Measurements from ENCODE around the gene GPC6.

Gene GPC6

GRCh38 chr13:93984876-93985275, 758.3 kb downstream of the GPC6 start:
- Histone ChIP-seq H3K4me1 (ENCODE audit: insufficient read depth, poor library complexity, severe bottlenecking) (no peaks in the 10 kb centered on the region), H3K27me3 (ENCODE audit: insufficient read depth, poor library complexity, severe bottlenecking) (no peaks in the 10 kb centered on the region), H3K9me3 (ENCODE audit: severe bottlenecking) (no peaks in the 10 kb centered on the region), H3K4me3 (ENCODE audit: severe bottlenecking) (no peak overlapping the region), H3K36me3 (ENCODE audit: low read depth) (no peaks in the 10 kb centered on the region), H3K27ac (ENCODE audit: poor library complexity, severe bottlenecking) (no peak overlapping the region)
- TF ChIP-seq CTCF (IDR thresholded peaks at IDR 0.05; ENCODE audit: poor library complexity, severe bottlenecking), result no peak
- ATAC-seq (ENCODE audit: low read depth), result no peak
- no peak for DNase-seq (ENCODE audit: low spot score)

- Histone ChIP-seq H3K36me3 (ENCODE audit: low read depth) (no peaks in the 10 kb centered on the region), H3K27me3 (ENCODE audit: insufficient read depth, poor library complexity, severe bottlenecking) (no peaks in the 10 kb centered on the region), H3K4me3 (ENCODE audit: severe bottlenecking) (no peak overlapping the region), H3K27ac (ENCODE audit: poor library complexity, severe bottlenecking) (no peak overlapping the region), H3K9me3 (ENCODE audit: severe bottlenecking) (no peaks in the 10 kb centered on the region), H3K4me1 (ENCODE audit: insufficient read depth, poor library complexity, severe bottlenecking) (no peaks in the 10 kb centered on the region)
- TF ChIP-seq CTCF (IDR thresholded peaks at IDR 0.05; ENCODE audit: poor library complexity, severe bottlenecking), result no peak
- DNase-seq (ENCODE audit: low spot score) (no peak), ATAC-seq (ENCODE audit: low read depth) (no peak)
These were observed 760.9 kb downstream of the GPC6 start for GRCh38 chr13:93987458-93987857.

- ATAC-seq (ENCODE audit: low read depth), result no peak
- Histone ChIP-seq H3K4me3 (ENCODE audit: severe bottlenecking) (no peak overlapping the region), H3K27me3 (ENCODE audit: insufficient read depth, poor library complexity, severe bottlenecking) (no peaks in the 10 kb centered on the region), H3K4me1 (ENCODE audit: insufficient read depth, poor library complexity, severe bottlenecking) (no peaks in the 10 kb centered on the region), H3K27ac (ENCODE audit: poor library complexity, severe bottlenecking) (no peak overlapping the region), H3K9me3 (ENCODE audit: severe bottlenecking) (no peaks in the 10 kb centered on the region), H3K36me3 (ENCODE audit: low read depth) (no peaks in the 10 kb centered on the region)
- DNase-seq (ENCODE audit: low spot score), result no peak
- no peak for TF ChIP-seq CTCF (IDR thresholded peaks at IDR 0.05; ENCODE audit: poor library complexity, severe bottlenecking)
These were observed 765.0 kb downstream of the GPC6 start for GRCh38 chr13:93991569-93991968.

GRCh38 chr13:93996481-93996880, 769.9 kb downstream of the GPC6 start:
- no peaks in the 10 kb centered on the region for H3K4me1 ChIP-seq (ENCODE audit: insufficient read depth, poor library complexity, severe bottlenecking)
- TF ChIP-seq CTCF (IDR thresholded peaks at IDR 0.05; ENCODE audit: poor library complexity, severe bottlenecking), result no peak
- H3K4me3 ChIP-seq (ENCODE audit: severe bottlenecking), result no peak overlapping the region
- DNase-seq (ENCODE audit: low spot score) (no peak), ATAC-seq (ENCODE audit: low read depth) (no peak)
- H3K27me3 ChIP-seq (ENCODE audit: insufficient read depth, poor library complexity, severe bottlenecking), result no peaks in the 10 kb centered on the region
- H3K9me3 ChIP-seq (ENCODE audit: severe bottlenecking), result no peaks in the 10 kb centered on the region
- no peaks in the 10 kb centered on the region for H3K36me3 ChIP-seq (ENCODE audit: low read depth)
- no peak overlapping the region for H3K27ac ChIP-seq (ENCODE audit: poor library complexity, severe bottlenecking)

- H3K27ac ChIP-seq (ENCODE audit: poor library complexity, severe bottlenecking), result no peak overlapping the region
- no peak overlapping the region for H3K4me3 ChIP-seq (ENCODE audit: severe bottlenecking)
- no peaks in the 10 kb centered on the region for H3K9me3 ChIP-seq (ENCODE audit: severe bottlenecking)
- H3K36me3 ChIP-seq (ENCODE audit: low read depth), result no peaks in the 10 kb centered on the region
- no peak for TF ChIP-seq CTCF (IDR thresholded peaks at IDR 0.05; ENCODE audit: poor library complexity, severe bottlenecking)
- no peaks in the 10 kb centered on the region for H3K27me3 ChIP-seq (ENCODE audit: insufficient read depth, poor library complexity, severe bottlenecking)
- ATAC-seq (ENCODE audit: low read depth) (no peak), DNase-seq (ENCODE audit: low spot score) (no peak)
- H3K4me1 ChIP-seq (ENCODE audit: insufficient read depth, poor library complexity, severe bottlenecking), result peaks cover 7% of the 10 kb centered on the region
These were observed 779.7 kb downstream of the GPC6 start for GRCh38 chr13:94006296-94006695.
